Osteocyte (in vitro differentiated cells): Measurements from ENCODE around the gene FCER1G. TPM values are rescaled to one million over a fixed set of nuclear protein-coding genes. Genes with fewer than 3 reads are reported as not detected.
"Not testable (repeated sequence)": the region's sequence is repeated elsewhere in the genome, so short reads cannot be mapped to it uniquely, and the experiment has no call there.

Source experiments
- DNase-seq: peaks from one replicate; pipeline ENCODE4 v3.0.0; 2021; ENCODE audit warnings: mixed read lengths; ENCODE audit not compliant: unreplicated experiment; ENCODE audit errors: extremely low spot score
- H3K27ac Mint-ChIP-seq: one replicate; pipeline ENCODE4 v1.8.0; 2021; ENCODE audit warnings: mild to moderate bottlenecking, mixed read lengths; ENCODE audit not compliant: unreplicated experiment
- H3K27me3 Mint-ChIP-seq: one replicate; pipeline ENCODE4 v1.8.0; 2021; ENCODE audit warnings: mixed read lengths; ENCODE audit not compliant: unreplicated experiment
- H3K36me3 Mint-ChIP-seq: one replicate; pipeline ENCODE4 v1.8.0; 2021; ENCODE audit warnings: mixed read lengths; ENCODE audit not compliant: unreplicated experiment
- H3K4me1 Mint-ChIP-seq: one replicate; pipeline ENCODE4 v1.8.0; 2021; ENCODE audit warnings: mixed read lengths; ENCODE audit not compliant: unreplicated experiment
- H3K4me3 Mint-ChIP-seq: one replicate; pipeline ENCODE4 v1.8.0; 2021; ENCODE audit warnings: mild to moderate bottlenecking, moderate library complexity, mixed read lengths; ENCODE audit not compliant: unreplicated experiment
- H3K9me3 Mint-ChIP-seq: one replicate; pipeline ENCODE4 v1.8.0; 2021; ENCODE audit warnings: mixed read lengths; ENCODE audit not compliant: unreplicated experiment
- total RNA-seq: library from RNA; stranded (reverse); gene quantifications from 2 replicates; pipeline ENCODE4 v1.2.1, GENCODE V29; 2021
- TF ChIP-seq, protein P1 (sequence below): fragments of 200-600 bp; sonication (generic); IDR thresholded peaks from 2 replicates; pipeline ENCODE4 v1.5.0; 2021; ENCODE audit warnings: antibody characterized with exemption, mild to moderate bottlenecking, moderate library complexity

Gene FCER1G
- total RNA-seq, 1 donor from 2014 or later = not detected

DNA sequence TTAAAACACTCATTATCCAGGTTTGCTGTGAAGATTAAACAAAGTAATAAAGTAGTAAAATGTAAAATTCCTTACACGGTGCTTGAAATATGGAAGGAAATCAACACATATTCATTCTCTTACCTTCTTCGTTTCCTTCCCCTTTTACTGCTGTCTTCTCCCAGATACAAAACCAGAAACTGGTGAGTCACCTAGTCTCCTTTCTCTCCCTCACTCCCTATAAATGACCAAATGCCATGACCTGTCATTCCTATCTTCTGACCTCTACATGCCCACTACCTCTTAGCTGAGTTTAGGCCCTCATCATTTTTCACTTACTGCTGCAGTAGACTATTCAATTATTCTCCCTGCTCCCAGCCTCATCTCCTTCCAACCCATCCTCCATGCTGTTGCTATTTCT is 27.2 kb downstream of the FCER1G start:
- H3K9me3 Mint-ChIP-seq = no peaks in the 10 kb centered on the region
- DNase-seq = no peak
- H3K27me3 Mint-ChIP-seq = peaks cover 30% of the 10 kb centered on the region
- no peaks in the 10 kb centered on the region for H3K36me3 Mint-ChIP-seq
- no peak overlapping the region for H3K27ac Mint-ChIP-seq
- TF ChIP-seq, protein P1, sequence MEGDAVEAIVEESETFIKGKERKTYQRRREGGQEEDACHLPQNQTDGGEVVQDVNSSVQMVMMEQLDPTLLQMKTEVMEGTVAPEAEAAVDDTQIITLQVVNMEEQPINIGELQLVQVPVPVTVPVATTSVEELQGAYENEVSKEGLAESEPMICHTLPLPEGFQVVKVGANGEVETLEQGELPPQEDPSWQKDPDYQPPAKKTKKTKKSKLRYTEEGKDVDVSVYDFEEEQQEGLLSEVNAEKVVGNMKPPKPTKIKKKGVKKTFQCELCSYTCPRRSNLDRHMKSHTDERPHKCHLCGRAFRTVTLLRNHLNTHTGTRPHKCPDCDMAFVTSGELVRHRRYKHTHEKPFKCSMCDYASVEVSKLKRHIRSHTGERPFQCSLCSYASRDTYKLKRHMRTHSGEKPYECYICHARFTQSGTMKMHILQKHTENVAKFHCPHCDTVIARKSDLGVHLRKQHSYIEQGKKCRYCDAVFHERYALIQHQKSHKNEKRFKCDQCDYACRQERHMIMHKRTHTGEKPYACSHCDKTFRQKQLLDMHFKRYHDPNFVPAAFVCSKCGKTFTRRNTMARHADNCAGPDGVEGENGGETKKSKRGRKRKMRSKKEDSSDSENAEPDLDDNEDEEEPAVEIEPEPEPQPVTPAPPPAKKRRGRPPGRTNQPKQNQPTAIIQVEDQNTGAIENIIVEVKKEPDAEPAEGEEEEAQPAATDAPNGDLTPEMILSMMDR = no peak
- no peak overlapping the region for H3K4me3 Mint-ChIP-seq
- H3K4me1 Mint-ChIP-seq = no peaks in the 10 kb centered on the region

DNA sequence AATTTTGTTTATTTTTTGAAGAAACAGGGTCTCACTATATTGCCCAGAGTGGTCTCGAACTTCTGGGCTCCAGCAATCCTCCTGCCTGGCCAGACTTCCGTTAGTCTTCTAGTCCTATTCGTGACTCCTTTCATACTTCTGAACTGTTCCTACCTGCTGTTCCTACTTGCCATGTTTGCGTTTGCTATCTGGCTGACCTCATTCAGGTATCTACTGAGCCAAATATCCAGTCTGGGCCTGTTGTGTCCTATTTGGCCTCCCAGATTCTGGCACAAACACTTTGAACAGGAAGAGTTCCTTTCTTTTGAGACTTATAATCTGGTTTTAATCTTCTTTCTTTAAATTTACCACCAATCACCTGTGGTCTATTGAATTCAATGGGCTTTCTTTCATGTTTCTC is 29.8 kb downstream of the FCER1G start:
- Mint-ChIP-seq H3K27me3 (peaks cover 27% of the 10 kb centered on the region), H3K9me3 (peaks cover 3% of the 10 kb centered on the region), H3K4me1 (no peaks in the 10 kb centered on the region), H3K36me3 (no peaks in the 10 kb centered on the region), H3K4me3 (no peak overlapping the region), H3K27ac (no peak overlapping the region)
- TF ChIP-seq, protein P1 = no peak
- no peak for DNase-seq

DNA sequence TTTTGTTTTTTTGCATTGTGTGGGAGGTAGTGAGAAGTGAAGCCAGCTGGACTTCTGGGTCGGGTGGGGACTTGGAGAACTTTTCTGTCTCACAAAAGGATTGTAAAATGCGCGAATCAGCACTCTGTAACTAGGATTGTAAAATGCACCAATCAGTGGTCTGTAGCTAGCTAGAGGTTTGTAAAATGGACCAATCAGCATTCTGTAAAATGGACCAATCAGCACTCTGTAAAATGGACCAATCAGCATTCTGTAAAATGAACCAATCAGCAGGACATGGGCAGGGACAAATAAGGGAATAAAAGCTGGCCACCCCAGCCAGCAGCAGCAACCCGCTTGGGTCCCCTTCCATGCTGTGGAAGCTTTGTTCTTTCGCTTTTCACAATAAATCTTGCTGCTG is 35.0 kb downstream of the FCER1G start:
- not testable (repeated sequence) for H3K4me1 Mint-ChIP-seq, H3K4me3 Mint-ChIP-seq, DNase-seq, H3K27ac Mint-ChIP-seq, H3K36me3 Mint-ChIP-seq, H3K9me3 Mint-ChIP-seq
- peaks cover 11% of the 10 kb centered on the region for H3K27me3 Mint-ChIP-seq

DNA sequence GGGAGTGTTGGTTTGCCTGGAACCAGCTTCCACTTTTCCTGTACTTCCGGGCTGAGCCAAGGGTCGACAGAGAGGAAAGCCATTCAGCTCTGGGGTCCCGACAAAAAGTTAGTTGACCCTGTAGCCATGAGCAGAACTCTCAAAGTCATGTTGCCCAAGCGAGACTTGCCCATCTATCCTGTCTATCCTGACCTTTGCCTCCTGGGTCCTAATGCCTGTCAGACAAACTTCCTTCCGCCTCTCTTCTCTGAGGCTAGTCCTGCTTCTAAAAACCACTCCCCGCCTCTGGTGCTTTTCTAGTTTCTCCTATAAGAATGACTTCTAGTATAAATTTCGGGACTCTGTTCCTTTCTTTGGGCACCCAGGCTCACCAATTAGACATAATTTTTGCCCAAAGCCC is 35.7 kb downstream of the FCER1G start:
- TF ChIP-seq, protein P1 = no peak
- Mint-ChIP-seq H3K36me3 (no peaks in the 10 kb centered on the region), H3K4me1 (no peaks in the 10 kb centered on the region), H3K27me3 (peaks cover 14% of the 10 kb centered on the region), H3K9me3 (peaks cover 8% of the 10 kb centered on the region), H3K4me3 (no peak overlapping the region), H3K27ac (no peak overlapping the region)
- DNase-seq = no peak

DNA sequence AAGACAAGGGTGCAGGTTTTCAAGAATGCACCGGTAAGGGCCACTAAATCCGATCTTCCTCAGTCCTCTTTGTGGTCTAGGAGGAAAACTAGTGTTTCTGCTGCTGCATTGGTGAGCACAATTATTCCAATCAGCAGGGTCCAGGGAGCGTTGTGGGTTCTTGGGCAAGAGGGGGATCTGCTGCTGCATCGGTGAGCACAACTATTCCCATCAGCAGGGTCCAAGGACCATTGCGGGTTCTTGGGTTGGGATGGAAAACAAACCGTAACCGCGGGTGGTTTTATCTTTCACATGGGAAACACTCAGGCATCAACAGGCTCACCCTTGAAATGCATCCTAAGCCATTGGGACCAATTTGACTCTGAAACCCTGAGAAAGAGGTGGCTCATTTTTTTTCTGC is 36.5 kb downstream of the FCER1G start:
- Mint-ChIP-seq H3K27ac (no peak overlapping the region), H3K36me3 (no peaks in the 10 kb centered on the region), H3K9me3 (peaks cover 8% of the 10 kb centered on the region), H3K4me1 (no peaks in the 10 kb centered on the region), H3K4me3 (no peak overlapping the region), H3K27me3 (peaks cover 11% of the 10 kb centered on the region)
- TF ChIP-seq, protein P1 = no peak
- no peak for DNase-seq

DNA sequence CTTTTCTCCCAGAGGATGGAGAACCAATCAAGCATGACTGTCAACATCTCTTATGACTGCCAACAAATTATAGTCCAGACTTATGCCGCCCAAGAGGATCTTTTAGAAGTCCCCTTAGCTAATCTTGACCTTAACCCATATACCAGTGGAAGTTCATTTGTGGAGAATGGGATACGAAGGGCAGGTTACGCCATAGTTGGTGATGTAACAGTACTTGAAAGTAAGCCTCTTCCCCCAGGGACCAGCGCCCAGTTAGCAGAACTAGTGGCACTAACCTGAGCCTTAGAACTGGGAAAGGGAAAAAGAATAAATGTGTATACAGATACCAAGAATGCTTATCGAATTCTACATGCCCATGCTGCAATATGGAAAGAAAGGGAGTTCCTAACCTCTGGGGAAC is 40.2 kb downstream of the FCER1G start:
- not testable (repeated sequence) for H3K27ac Mint-ChIP-seq, DNase-seq, H3K9me3 Mint-ChIP-seq, H3K4me3 Mint-ChIP-seq, H3K36me3 Mint-ChIP-seq
- Mint-ChIP-seq H3K4me1 (peaks cover 11% of the 10 kb centered on the region), H3K27me3 (peaks cover 31% of the 10 kb centered on the region)

DNA sequence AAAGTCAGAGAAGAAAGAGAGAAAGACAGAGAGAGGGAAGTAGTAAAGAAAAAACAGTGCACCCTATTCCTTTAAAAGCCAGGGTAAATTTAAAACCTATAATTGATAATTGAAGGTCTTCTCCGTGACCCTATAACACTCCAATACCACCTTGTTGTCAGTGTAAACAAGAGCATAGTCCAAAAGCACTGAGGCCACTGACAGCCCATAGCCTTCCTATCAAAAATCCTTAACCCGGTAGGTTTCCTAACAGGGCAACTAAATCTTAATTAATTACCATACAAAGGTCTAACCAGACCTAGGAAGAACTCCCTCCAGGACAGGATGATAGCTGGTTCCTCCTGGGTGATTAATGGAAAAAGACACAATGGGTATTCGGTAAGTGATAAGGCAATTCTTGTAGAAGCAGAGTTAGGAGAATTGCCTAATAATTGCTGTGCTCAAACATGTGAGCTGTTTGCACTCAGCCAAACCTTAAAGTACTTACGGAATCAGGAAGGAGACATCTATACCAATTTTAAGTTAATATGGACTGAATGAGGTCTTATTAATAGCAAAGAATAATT is 40.9 kb downstream of the FCER1G start:
- not testable (repeated sequence) for H3K36me3 Mint-ChIP-seq, H3K4me3 Mint-ChIP-seq, H3K9me3 Mint-ChIP-seq, H3K27ac Mint-ChIP-seq, DNase-seq
- Mint-ChIP-seq H3K27me3 (peaks cover 39% of the 10 kb centered on the region), H3K4me1 (peaks cover 14% of the 10 kb centered on the region)

DNA sequence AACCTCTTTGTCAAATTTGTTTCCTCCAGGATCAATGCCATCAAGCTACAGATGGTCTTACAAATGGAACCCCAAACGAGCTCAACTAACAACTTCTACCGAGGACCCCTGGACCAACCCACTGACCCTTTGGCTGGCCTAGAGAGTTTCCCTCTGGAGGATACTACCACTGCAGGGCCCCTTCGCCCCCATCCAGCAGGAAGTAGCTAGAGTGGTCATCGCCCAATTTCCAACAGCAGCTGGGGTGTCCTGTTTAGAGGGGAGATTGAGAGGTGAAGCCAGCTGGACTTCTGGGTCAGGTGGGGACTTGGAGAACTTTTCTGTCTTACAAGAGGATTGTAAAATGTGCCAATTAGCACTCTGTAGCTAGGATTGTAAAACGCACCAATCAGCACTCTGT is 42.0 kb downstream of the FCER1G start:
- H3K27ac Mint-ChIP-seq = not testable (repeated sequence)

More for the DNA sequence above, 42.0 kb downstream of the FCER1G start:
- H3K9me3 Mint-ChIP-seq, H3K4me3 Mint-ChIP-seq, H3K36me3 Mint-ChIP-seq, DNase-seq: not testable (repeated sequence)
- H3K27me3 Mint-ChIP-seq = peaks cover 47% of the 10 kb centered on the region
- H3K4me1 Mint-ChIP-seq = peaks cover 16% of the 10 kb centered on the region
